ENCODE data around the gene PSMC4.

DNA sequence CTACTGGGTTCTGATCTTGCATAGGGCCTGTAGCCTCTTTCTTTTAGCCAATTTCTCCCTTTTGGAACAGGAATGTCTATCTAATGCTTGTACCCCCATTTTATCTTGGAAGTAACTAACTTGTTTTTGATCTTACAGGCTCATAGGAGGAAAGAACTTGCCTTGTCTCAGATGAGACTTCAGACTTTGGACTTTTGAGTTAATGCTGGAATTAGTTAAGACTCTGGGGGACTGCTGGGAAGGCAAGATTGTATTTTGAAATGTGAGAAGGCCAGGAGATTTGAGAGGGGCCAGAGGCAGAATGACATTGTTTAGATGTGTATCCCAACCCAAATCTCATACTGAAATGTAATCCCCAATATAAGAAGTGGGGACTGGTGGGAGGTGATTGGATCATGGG lies 23.4 kb downstream of the PSMC4 start:
- TF ChIP-seq, protein P1, sequence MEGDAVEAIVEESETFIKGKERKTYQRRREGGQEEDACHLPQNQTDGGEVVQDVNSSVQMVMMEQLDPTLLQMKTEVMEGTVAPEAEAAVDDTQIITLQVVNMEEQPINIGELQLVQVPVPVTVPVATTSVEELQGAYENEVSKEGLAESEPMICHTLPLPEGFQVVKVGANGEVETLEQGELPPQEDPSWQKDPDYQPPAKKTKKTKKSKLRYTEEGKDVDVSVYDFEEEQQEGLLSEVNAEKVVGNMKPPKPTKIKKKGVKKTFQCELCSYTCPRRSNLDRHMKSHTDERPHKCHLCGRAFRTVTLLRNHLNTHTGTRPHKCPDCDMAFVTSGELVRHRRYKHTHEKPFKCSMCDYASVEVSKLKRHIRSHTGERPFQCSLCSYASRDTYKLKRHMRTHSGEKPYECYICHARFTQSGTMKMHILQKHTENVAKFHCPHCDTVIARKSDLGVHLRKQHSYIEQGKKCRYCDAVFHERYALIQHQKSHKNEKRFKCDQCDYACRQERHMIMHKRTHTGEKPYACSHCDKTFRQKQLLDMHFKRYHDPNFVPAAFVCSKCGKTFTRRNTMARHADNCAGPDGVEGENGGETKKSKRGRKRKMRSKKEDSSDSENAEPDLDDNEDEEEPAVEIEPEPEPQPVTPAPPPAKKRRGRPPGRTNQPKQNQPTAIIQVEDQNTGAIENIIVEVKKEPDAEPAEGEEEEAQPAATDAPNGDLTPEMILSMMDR (IDR thresholded peaks at IDR 0.05): no peak
- no peak for TF ChIP-seq POLR2AphosphoS5 (IDR thresholded peaks at IDR 0.05)
- no peak for TF ChIP-seq POLR2A (IDR thresholded peaks at IDR 0.05)
